Stimulated activated CD8-positive, alpha-beta memory T cell treated with anti-CD3 and anti-CD28 coated beads, Interleukin-7, amount 100 ng/mL, for 24 hours (primary cell): Measurements from ENCODE around the gene FGGY.
"Not testable (repeated sequence)": the region's sequence is repeated elsewhere in the genome, so short reads cannot be mapped to it uniquely, and the experiment has no call there.

ENCODE experiments used
- DNase-seq: peaks from one replicate; pipeline ENCODE4 v3.0.0-alpha.2; 2020; ENCODE audit warnings: low read depth

Gene FGGY

DNA sequence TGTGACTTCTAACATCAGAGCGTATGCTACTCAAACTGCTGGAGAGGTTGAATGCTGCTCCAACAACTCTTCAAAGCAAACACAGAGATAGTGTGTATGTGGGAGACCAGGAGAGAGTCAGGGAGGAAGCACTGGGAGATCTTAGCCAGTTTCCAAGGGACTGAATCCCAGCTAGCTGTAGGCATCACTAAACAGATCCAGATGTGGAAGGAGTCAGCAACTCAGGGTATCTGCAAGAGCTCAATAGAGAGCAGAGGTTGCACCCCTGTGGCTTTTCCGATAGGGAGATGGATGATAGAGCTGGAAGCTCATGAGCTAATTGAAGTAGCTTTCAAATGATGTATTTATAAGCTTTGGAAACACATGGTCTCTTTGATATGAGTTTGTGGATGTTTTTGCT, 349.0 kb downstream of the FGGY start:
- DNase-seq, result no peak

DNA sequence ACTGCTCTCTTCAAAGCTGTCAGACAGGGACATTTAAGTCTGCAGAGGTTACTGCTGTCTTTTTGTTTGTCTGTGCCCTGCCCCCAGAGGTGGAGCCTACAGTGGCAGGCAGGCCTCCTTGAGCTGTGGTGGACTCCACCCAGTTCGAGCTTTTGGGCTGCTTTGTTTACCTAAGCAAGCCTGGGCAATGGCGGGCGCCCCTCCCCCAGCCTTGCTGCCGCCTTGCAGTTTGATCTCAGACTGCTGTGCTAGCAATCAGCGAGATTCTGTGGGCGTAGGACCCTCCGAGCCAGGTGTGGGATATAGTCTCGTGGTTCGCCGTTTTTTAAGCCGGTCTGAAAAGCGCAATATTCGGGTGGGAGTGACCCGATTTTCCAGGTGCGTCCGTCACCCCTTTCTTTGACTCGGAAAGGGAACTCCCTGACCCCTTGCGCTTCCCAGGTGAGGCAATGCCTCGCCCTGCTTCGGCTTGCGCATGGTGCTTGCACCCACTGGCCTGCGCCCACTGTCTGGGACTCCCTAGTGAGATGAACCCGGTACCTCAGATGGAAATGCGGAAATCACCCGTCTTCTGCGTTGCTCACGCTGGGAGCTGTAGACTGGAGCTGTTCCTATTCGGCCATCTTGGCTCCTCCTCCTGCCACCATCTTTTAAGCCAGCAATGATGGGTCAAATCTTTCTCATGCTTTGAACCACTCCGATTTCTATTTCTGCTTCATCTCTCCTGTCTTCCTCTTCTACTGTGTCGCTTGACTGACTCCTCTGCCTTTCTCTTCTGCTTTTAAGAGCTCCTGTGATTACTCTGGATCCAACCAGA, 356.5 kb downstream of the FGGY start:
- DNase-seq, result not testable (repeated sequence)

DNA sequence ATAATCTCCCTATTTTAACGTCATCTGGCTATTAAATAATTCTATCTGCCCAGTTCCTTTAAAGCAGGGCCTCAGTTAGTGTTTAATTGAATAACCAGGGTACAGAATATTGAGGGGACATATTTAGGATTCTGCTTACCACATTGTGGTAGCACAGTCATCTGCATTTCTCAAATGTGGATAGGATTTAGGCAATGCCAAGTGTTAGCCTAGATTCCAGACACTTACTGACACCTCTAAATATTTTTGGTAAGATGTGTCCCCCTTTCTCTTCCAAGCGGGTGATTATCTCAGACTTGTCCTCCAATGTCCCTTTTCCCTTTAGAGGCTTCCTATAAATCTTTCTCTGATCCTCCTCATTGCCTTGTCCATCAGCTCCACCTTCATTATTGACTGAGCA, 357.1 kb downstream of the FGGY start:
- no peak for DNase-seq

DNA sequence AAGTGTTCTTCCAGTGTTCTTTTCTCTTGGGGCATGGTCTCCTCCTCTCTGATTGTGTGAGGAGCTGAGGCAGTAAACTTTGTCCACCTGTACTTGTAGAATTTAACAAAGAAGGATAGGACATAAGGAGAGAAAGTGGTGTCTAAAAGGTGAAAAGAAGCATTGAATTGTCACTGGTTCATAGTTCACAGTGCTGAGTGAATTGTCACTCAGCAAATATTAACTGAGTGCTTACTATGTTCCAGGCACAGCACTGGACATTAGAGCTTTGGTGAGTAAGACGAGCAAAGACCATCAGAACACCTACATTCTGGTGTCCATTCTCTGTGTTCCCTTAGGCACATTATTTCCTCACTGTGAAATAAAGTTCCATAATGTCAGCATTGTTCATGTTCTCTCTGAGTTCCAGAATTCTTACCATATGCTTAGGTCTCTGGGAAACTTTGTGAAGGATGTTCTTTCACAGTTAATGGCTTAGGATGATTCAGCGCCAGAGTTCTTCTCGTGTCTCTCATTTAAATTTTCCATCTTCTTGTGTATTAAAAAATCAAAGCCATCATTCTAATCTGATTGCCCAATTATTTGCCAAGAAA, 361.1 kb downstream of the FGGY start:
- DNase-seq, result no peak

DNA sequence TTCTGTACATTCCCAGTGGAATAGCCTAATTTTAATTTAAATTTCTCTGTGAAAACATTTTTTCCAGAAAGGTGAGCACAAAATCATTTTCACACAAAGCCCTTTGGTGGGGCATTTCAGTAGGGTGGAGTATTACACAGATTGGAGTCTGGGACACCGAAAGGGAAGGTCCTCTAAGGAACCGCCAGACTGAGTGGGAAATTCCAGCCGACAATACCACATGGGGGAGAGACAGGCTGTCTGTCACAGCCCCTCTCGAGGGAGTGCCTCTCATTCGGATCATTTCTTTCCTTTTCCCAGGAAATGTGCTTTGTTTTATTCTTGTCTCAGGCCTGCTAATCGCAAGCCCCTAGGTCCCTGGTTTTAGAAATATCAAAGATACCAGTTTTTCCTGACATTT, 367.3 kb downstream of the FGGY start:
- DNase-seq, result no peak

DNA sequence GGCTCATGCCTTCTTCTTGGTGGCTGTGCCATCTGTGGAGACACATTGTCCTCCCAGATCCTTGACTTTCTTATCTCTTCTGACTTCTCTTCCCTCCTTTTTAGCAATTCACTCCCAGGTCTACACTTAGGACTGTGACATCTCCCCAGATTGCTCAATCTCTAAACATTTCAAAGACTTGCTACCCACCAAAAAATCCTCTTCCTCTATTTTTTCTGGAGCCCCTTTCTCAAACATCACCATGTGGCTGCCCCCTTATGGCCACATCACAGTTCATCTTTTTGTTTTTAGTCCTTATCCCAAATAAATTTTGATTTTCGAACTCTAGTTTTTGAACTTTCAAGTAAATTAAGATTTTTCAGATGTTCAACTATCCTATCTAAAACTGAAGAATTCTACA, 369.2 kb downstream of the FGGY start:
- no peak for DNase-seq

DNA sequence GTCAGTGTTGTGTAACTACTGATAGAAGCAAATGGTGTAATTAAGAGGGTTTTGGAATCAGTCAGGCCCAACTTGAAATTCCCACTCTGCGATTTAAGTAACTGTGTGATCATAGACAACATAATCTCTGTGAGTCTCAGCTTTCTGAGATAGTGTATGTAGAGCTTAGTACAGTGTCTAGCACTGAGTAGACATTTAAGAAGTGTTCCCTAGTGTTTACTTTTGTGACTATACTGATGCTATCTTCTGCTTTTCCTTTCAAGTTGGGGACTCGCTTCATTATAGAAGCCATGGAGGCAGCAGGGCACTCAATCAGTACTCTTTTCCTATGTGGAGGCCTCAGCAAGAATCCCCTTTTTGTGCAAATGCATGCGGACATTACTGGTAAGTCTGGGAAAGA, 370.1 kb downstream of the FGGY start:
- DNase-seq, result no peak

DNA sequence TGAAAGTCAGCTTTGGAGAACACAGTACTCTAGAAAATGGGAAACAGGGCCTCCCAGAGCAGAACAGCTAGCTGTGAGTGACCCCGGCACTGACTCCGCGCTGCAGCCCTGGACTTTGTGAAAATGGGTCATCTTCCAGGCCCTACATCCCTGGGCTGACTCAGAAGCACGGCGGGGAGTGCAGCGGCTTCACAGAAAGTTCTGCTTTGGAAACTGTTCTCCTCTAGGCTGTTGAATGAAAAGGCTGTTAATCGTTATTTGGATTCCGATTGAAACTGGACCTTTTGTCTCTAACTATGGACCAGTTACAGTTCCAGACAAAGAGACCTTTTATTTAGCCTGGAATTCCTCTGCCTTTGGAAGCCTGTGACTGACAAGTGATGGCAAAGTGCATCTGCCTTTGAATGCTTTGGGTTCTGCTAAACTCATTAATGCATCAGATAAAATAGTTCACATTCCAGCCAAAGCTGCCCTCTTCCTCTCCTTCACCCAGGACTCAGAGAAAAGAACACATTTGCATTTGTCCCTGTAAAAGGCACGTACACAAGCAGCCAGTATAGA, 372.9 kb downstream of the FGGY start:
- DNase-seq, result no peak

DNA sequence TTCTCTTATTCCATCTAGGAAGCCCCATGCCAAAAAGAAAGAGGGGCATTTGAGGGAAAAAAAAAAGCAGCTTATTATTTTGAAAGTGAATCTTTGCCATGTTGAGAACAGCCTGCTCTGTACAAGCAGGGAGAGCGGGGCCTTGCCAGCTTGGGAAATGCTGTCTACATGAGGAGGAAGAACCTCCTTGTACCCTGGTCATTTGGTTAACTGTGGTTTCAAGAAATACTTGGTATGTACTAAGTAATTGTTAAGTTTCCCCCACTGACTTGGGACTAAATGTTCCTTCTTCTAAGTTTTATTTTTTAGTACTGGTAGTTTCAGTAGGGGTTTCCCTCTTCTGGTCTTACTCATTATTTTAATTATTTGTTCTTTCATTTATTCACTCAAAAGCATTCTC, 373.8 kb downstream of the FGGY start:
- DNase-seq, result no peak

DNA sequence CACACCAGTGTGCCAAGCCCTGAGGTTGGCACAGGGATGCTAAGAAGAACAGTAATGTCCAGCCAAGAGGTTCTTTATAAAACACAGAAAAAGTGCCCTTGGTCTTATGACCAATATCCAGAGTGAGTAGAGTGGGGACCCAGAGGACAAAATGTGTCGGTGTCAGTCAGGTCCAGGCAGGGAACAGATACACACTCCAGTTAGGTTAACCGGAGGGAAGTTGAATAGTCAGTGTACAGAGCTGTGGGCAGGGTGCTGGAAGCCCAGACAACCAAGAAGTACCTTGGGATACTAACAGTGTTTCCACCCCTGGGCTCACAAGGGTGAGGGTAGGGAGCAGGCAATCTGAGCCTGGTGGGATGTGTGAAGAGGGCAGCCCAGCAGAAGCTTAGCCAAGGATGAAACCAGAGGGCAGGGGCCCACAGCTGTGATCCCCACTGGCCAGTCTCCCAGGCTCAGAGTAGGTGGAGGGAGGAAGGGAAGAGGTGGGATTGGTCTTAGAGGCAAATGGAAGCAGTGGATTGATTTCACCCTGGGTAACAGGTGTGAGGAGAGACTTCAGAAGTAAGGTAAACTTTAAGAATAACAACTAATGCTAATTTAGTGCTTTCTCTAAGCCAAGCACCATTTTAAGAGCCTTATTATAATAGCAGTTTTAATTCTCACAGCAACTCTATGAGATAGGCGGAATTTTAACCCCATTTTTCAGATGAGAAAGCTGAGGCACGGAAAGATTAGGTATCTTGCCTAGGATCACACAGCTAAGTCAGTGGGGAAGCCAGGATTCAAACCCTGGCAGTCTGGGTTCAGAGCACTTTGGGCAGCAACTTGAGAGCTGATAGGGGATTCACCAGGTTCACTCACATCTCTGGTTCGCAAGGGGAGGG, 374.4 kb downstream of the FGGY start:
- no peak for DNase-seq

DNA sequence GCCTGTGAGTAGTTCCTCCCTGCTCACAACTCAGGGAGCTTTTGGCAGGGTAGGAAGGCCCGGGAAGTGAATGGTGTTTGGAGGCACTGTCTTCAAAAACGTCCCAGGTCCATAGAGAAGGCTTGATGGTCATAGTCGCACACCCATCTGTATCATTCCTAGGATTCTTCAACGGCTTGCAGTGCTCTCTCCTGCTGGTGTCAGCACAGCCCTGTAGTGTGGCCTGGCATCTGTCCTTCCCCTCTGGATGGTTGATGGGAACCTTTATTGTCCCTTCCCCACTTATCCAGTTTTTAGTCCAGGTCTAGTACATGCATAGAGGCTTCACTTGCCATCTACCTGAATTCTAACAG, 375.0 kb downstream of the FGGY start:
- no peak for DNase-seq

DNA sequence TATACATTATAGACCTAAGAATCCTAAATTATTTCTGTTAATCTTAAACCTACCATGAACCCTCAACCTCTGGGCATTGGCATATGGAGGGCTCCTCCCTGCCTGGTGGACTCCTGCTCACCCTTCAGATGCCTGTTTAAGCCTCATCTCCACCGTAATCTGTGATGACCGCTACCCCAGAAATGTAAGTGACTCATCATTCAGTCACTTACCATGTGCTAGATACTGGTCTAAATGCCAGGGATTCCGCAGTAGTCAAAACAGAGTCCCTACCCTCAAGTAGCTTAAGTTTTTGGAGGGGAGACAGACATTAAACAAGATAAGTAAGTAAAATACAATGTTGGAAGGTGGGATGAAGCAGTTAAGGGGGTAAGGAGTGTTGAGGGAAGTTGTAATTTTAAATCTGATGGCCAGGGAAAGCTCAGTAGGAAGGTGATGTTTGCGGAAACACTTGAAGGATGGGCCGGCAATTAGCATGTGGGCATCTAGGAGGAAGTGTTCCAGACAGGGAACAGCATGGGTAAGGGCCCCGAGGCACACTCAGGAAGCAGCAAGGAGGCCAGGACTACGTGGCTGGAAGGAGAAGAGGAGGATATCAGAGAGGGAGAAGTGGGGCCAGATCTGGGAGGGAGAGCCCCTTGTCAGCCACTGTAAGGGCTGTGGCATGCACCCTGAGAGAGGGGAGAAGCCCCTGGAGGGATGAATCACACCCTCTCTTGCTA, 376.1 kb downstream of the FGGY start:
- DNase-seq, result no peak

DNA sequence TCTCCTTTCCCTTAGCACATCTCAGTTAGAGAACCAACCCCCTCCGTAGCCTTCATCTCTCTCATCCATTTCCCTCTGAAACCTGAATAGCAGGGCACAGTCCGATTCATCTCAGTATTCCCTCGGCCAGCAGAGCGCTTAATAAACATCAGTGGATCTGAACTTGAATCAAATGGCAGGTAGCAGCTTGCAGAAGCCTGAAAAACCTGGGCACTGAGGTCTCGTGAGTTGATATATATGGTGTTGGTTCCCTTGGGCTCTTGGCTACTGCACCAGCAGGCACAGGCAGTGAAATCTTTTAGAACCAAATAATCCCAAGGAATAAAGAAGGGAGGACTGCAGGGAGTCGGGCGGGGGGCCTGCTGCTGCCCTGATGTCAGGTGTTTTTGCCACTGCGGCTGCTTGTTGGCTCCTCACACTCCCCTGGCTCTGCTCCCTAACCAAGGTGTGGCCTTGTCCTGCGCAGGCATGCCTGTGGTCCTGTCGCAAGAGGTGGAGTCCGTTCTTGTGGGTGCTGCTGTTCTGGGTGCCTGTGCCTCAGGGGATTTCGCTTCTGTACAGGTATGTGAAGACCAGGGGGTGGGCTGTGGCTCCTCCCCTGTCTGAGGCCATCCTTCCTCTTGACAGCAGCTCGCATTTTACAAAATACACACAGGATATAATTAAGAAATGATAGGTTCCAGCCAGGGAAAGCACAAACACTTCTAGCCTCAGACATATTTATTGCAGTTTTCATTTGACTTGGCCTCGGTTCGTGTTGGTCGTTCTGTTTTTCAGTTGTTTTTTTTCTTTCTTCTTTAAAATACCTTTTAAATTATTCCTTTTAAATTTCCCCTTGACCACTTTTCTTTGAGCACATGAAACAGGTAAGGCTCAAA, 376.9 kb downstream of the FGGY start:
- no peak for DNase-seq

DNA sequence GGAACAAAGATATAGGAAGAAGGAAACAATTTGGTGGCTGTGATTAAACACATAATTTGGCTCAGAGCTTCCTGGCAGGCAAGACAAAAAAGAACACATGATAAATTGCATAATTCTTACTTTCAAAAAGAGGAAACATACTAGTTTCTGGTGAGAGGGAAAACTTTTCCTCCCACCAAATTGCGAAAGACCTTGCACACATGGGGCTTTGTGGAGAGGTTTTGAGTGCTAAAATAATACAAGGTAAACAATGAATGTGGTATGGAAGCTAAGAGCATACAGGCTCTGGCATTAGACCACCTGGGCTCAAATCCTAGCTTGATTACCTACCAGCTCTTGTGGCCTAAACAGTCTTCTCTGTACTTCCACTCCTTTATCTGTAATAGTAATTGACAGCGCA, 377.7 kb downstream of the FGGY start:
- DNase-seq, result no peak

DNA sequence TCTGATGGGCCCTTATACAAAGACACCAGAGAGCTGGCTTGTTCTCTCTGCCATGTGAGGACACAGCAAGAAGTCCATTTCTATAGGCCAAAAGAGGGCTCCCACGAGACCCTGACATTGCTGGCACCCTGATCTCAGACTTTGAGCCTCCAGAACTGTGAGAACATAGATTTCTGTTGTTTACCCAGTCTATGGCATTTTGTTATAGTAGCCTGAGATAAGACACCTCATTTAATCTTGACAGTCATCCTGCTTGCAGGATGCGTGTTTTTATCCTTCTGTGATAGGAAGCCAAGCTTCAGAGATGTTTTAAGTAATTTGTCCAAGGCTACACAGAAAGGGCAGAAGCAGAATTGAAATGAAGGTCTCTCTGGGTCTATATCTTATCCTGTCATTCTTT, 379.0 kb downstream of the FGGY start:
- no peak for DNase-seq

DNA sequence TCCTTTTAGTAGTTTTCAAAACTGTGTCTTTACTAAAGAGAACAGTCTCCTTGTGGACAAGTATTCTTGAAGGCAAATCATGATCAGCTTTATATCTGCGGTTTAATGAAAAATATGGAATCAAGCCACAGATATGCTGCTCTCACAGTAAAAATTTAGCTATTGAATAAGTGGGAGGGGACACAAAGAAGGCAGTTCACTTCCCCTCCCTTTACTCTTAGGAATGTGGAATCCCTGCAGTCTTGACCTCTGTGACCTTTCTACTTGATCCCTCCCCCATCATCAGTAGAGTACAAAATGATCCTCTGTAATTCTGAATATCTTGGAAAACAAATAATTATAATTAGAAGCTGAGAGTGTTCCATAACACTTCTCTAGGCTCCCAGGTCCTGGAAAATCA, 381.1 kb downstream of the FGGY start:
- DNase-seq, result no peak

DNA sequence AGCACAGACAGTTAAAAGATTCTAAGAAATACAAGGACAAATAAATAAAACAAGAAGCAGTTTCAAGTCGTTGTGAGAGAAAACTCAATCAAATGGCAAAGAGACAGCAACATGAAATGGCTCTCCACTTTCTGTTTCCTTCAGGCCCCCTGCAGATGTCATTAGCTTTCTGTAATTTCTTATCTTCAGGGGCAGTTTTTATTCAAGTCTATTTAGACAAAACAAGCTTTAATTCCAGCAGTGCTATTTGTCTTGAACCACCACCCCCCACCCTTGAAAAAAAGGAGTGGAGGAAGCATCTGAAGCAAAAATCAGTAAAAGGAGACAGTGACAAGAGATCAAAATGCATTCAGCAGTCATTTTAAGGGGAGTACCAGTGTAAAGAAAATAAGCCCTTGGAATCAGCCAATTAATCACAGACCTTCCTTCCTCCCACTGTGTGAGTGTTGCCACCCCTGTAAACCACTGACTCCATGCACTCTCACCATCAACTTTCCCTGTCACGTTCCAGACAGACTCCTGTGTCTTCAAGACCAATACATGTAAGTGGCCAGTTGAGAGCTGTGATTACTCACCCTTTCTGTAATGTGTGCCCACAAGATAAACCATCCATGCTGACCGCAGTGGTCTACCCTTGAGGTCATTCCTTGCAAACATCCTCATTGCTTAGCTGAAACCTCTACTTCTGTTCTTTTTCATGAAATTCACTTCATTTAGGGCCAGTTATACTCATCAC, 381.8 kb downstream of the FGGY start:
- DNase-seq, result no peak

DNA sequence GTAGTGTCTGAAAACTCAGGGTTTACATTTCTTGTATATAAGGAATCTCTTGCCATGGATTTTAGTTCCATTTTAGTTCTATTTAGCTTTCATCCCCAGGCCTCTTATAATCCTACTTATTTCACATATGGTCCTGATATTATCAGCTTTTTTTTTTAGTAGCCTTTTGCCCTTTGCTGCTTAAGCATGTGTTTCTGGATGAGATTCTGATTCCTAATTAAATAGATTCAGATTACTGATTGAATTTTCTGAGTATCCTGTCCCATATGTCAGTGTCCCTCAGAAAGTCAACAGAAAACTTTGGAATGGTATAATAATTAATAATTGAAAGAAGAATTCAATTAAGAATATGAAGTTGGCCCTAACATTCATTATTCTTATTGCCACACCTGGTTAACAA, 383.1 kb downstream of the FGGY start:
- DNase-seq, result no peak

DNA sequence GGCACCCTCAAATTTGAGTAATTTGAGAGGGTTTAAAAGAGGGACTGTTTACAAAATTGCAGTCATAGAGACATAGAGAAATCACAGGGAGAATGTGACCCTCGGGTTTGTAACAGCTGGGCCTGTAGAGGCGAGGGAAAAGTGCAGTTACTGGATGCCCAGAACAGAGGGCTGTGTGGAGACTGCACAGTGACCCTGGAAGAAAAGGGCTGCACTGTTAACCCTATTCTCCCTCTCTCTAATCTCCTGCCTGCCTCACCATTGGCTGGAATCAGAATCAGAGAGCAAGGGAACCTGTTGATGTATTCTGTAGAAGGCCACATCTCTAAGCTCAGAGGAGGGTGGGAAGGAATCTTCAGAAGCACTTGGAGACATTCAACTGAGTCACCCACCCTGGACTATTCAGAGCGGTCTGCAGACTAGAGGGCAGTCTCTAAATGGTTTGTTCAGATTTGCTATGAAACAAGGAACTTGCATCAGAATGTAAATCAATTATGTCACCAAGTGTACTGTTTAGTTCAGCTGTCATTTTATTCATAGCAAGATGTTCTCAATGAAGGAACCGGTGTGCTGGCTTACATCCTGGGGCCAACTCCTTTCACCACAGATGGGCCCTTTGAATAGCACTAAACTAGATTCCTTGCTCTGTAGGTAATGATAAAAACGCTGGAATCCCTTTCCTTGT, 385.6 kb downstream of the FGGY start:
- DNase-seq, result no peak

DNA sequence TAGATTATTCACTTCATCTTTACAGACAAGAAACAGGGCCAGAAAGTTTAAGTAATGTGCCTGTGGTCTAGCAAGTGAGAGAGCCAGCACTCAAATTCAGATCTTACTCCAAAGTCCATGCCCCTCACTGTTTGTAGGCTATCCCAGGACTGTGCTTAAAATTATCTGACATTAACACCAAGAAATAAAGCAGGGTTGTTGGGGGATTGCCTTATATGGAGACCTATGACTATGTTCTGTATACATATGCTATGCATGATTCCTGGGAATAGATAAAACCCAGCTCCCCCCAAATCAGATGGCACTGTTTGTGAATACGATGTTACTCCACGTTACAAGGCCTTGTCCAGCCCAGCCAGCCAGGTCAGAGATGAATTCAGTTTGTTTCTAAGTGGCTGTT, 386.3 kb downstream of the FGGY start:
- no peak for DNase-seq
